Transverse colon (tissue), 4 donors: ENCODE measurements around the gene ARMC5.

Experiments
- CTCF ChIP-seq, 5 experiments: fragments of 200-600 bp in 3 of 5; fragments of 450-650 bp in 2 of 5; sonication (generic) in 3 of 5; IDR thresholded peaks; 1 replicate in 2 of 5; 2 replicates in 3 of 5; pipeline ENCODE4 v1.5.1; 2016 to 2017; ENCODE audit warnings: antibody characterized with exemption in 5 of 5, inconsistent platforms in 3 of 5, mild to moderate bottlenecking in 2 of 5, moderate library complexity in 1 of 5
- EP300 ChIP-seq: sonication (generic); formaldehyde crosslinking; IDR thresholded peaks from one replicate; pipeline ENCODE4 v1.6.1; 2017; ENCODE audit warnings: antibody characterized with exemption, low read depth
- POLR2A ChIP-seq: fragments of 450-650 bp; IDR thresholded peaks from one replicate; pipeline ENCODE4 v1.6.1; 2016; ENCODE audit warnings: antibody characterized with exemption, mild to moderate bottlenecking, moderate library complexity
- POLR2AphosphoS5 ChIP-seq, 3 donors: sonication (generic); formaldehyde crosslinking; IDR thresholded peaks; one replicate each; pipeline ENCODE4 v1.6.1; 2016; ENCODE audit warnings: antibody characterized with exemption in 3 of 3

DNA sequence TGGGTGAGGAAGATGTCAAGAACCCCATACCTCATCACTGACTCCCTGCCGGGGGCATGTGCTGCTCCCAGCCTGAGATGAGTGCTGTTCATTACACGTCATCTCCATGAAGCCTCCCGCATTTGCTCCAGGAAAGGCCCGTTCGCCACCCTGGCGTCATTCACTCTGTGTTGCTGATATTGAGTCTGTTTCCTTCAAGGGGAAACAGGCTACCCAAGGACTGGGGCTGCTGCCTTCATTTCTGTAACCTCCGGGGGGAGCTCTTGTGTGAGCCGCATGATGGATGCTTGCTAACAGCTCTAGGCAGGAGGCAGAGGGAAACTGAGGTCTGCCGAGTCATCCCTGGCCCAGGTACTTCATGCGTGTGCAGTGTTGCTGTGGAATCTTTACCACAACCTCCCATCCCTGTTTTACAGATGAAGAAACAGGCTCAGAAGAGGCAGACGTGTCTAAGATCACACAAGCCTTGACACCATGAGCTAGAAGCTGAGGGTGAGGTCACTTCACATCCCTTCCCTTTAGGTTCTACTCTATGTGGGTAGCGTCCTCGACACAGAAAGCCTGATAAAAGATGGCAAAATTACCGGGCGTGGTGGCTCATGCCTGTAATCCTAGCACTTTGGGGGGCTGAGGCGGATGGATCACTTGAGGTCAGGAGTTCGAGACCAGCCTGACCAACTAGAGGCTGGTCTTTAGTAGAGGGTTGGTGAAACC is 3.5 kb upstream of the ARMC5 start:
- TF ChIP-seq POLR2A (no peak), CTCF (IDR thresholded peaks at IDR 0.05) (peak in 2 of 5 experiments; percentile 10 to 14), EP300 (no peak), POLR2AphosphoS5 (IDR thresholded peaks at IDR 0.05) (no peak)
